A549 (cell line): ENCODE results near the gene PPP5C. TPM values are rescaled to one million over a fixed set of nuclear protein-coding genes. Genes with fewer than 3 reads are reported as not detected.

Experiments
- ATAC-seq, 2 experiments: fragments of 200-7000 bp in 1 of 2; fragments of >200 bp in 1 of 2; cut with Nextera tagmentation in 1 of 2; cut with Tn5 transposase in 1 of 2; 3 replicates each; pipeline versions ENCODE4 v1.8.0 to v1.9.1; 2018 to 2020; ENCODE audit warnings: mild to moderate bottlenecking in 1 of 2, moderate library complexity in 1 of 2
- CTCF ChIA-PET: fragments of 300-600 bp; sonication (Branson Sonifier 250); formaldehyde crosslinking; extraction: SDS; loops from one replicate; lab custom pipeline; 2021; ENCODE audit warnings: antibody characterized with exemption, inconsistent platforms; lab: Yijun Ruan, JAX
- POLR2A ChIA-PET: fragments of 350-600 bp; formaldehyde crosslinking; extraction: SDS; loops from one replicate; lab custom pipeline; 2021; ENCODE audit warnings: antibody characterized with exemption, inconsistent platforms; lab: Yijun Ruan, JAX
- DNase-seq, 2 experiments: peaks; one replicate each; pipeline versions ENCODE4 v3.0.0 to v3.0.0-alpha.2; 2011 to 2016; ENCODE audit warnings: low read depth in 1 of 2, low spot score in 1 of 2
- FAIRE-seq: peaks from 2 replicates; lab custom pipeline; 2011; peaks lifted over from hg19 to GRCh38; lab: Jason Lieb, UNC
- H3K27ac ChIP-seq, 2 experiments: fragments of >200 bp; sonication (Bioruptor Twin); formaldehyde crosslinking; 3 replicates each; pipeline ENCODE4 v1.5.1; 2016 to 2017
- H3K4me1 ChIP-seq: fragments of >200 bp; sonication (Bioruptor Twin); formaldehyde crosslinking; 3 replicates; pipeline ENCODE4 v1.6.1; 2016
- H3K4me2 ChIP-seq: fragments of >200 bp; sonication (Bioruptor Twin); formaldehyde crosslinking; 3 replicates; pipeline ENCODE4 v1.6.1; 2016
- H3K4me3 ChIP-seq: fragments of >200 bp; sonication (Bioruptor Twin); formaldehyde crosslinking; 3 replicates; pipeline ENCODE4 v1.5.1; 2016
- H3K9me3 ChIP-seq: fragments of >200 bp; sonication (Bioruptor Twin); formaldehyde crosslinking; 3 replicates; pipeline ENCODE4 v1.6.1; 2016
- BCL3 ChIP-seq: fragments of >200 bp; sonication (Bioruptor Twin); formaldehyde crosslinking; IDR thresholded peaks from 3 replicates; pipeline ENCODE4 v1.6.1; 2016
- CHD4 ChIP-seq: fragments of 200-600 bp; sonication (generic); IDR thresholded peaks from 2 replicates; pipeline ENCODE4 v1.6.1; 2016; ENCODE audit warnings: antibody characterized with exemption, mild to moderate bottlenecking, borderline replicate concordance
- CTCF ChIP-seq: fragments of >200 bp; sonication (Bioruptor Twin); formaldehyde crosslinking; IDR thresholded peaks from 3 replicates; pipeline ENCODE4 v1.5.1; 2016
- ESRRA ChIP-seq: fragments of 150-350 bp; IDR thresholded peaks from 2 replicates; pipeline ENCODE4 v1.6.1; 2014; ENCODE audit warnings: mild to moderate bottlenecking, low read length, borderline replicate concordance
- FOSB ChIP-seq: fragments of 250-450 bp; sonication (Bioruptor Pico); IDR thresholded peaks from 2 replicates; pipeline ENCODE4 v1.5.0; 2020; ENCODE audit warnings: mild to moderate bottlenecking, moderate library complexity
- FOXS1 ChIP-seq: fragments of 250-450 bp; sonication (Bioruptor Pico); IDR thresholded peaks from 2 replicates; pipeline ENCODE4 v1.5.0; 2020; ENCODE audit warnings: mild to moderate bottlenecking, moderate library complexity
- GATA3 ChIP-seq: IDR thresholded peaks from 2 replicates; pipeline ENCODE4 v1.6.1; 2012; ENCODE audit warnings: borderline replicate concordance
- HDAC2 ChIP-seq: fragments of 200-600 bp; sonication (generic); IDR thresholded peaks from 2 replicates; pipeline ENCODE4 v1.6.1; 2016
- HOXB13 ChIP-seq: fragments of 250-450 bp; sonication (Bioruptor Pico); IDR thresholded peaks from 2 replicates; pipeline ENCODE4 v1.5.0; 2020; ENCODE audit warnings: low read depth, mild to moderate bottlenecking, moderate library complexity
- HOXB5 ChIP-seq: fragments of 250-450 bp; sonication (Bioruptor Pico); IDR thresholded peaks from 2 replicates; pipeline ENCODE4 v1.5.0; 2020; ENCODE audit warnings: mild to moderate bottlenecking, moderate library complexity
- JUN ChIP-seq, 2 experiments: fragments of >200 bp; sonication (Bioruptor Twin); formaldehyde crosslinking; IDR thresholded peaks; 2 replicates in 1 of 2; 3 replicates in 1 of 2; pipeline ENCODE4 v1.6.1; 2016 to 2017
- KDM5A ChIP-seq: fragments of 200-600 bp; sonication (generic); IDR thresholded peaks from 2 replicates; pipeline ENCODE4 v1.6.1; 2016; ENCODE audit warnings: antibody characterized with exemption, mild to moderate bottlenecking
- NPAS2 ChIP-seq: fragments of 250-450 bp; sonication (Bioruptor Pico); IDR thresholded peaks from 2 replicates; pipeline ENCODE4 v1.8.0; 2022; ENCODE audit warnings: mild to moderate bottlenecking, moderate library complexity, borderline replicate concordance
- PHF8 ChIP-seq: fragments of 200-600 bp; sonication (generic); IDR thresholded peaks from 2 replicates; pipeline ENCODE4 v1.6.1; 2016; ENCODE audit warnings: low read depth, mild to moderate bottlenecking, antibody characterized with exemption, moderate library complexity, borderline replicate concordance
- POLR2AphosphoS2 ChIP-seq: conservative IDR thresholded peaks from 2 replicates; pipeline ENCODE4 v1.6.1; 2012; ENCODE audit warnings: low read length, improper control_type of control experiment, inconsistent platforms
- RARB ChIP-seq: fragments of 250-450 bp; sonication (Bioruptor Pico); IDR thresholded peaks from 2 replicates; pipeline ENCODE4 v1.8.0; 2021; ENCODE audit warnings: mild to moderate bottlenecking, moderate library complexity
- RFX5 ChIP-seq: fragments of 450-650 bp; IDR thresholded peaks from 2 replicates; pipeline ENCODE4 v1.7.1; 2014; ENCODE audit warnings: antibody characterized with exemption, mild to moderate bottlenecking, moderate library complexity
- TP53 ChIP-seq: fragments of 250-450 bp; sonication (Bioruptor Pico); IDR thresholded peaks from 2 replicates; pipeline ENCODE4 v1.5.0; 2021; ENCODE audit warnings: mild to moderate bottlenecking, moderate library complexity
- ZC3H11A ChIP-seq: fragments of 450-650 bp; IDR thresholded peaks from 2 replicates; pipeline ENCODE4 v1.6.1; 2014; ENCODE audit warnings: antibody characterized with exemption, mild to moderate bottlenecking
- ZFP36 ChIP-seq: fragments of 450-650 bp; IDR thresholded peaks from 2 replicates; pipeline ENCODE4 v1.6.1; 2014; ENCODE audit warnings: borderline replicate concordance; ENCODE audit not compliant: partially characterized antibody
- WGBS: methylation state at CpG from one replicate; pipeline ENCODE4 v1.1.6; 2017; ENCODE audit errors: missing lambda C conversion rate; 5-methylcytosine and 5-hydroxymethylcytosine counted together
- polyA plus RNA-seq, 4 experiments: library from polyadenylated mRNA; depleted of rRNA in 3 of 4; stranded (reverse); fragments of >200 nt; fragmentation: RNase III in 1 of 4; extraction: RNeasy Plus Mini Kit Qiagen cat#74134 plus additional on column Dnase treatment in 1 of 4; gene quantifications; 2 replicates in 3 of 4; 3 replicates in 1 of 4; pipeline ENCODE4 v1.2.3, GENCODE V29; 2011 to 2017
- TF ChIP-seq, protein P1 (sequence below): fragments of 200-600 bp; sonication (generic); IDR thresholded peaks from 2 replicates; pipeline ENCODE4 v1.6.1; 2016; ENCODE audit warnings: antibody characterized with exemption, mild to moderate bottlenecking, moderate library complexity
- TF ChIP-seq, protein P2 (sequence below): fragments of 150-350 bp; IDR thresholded peaks from 2 replicates; pipeline ENCODE4 v1.6.1; 2014; ENCODE audit warnings: low read depth, mild to moderate bottlenecking, low read length

Gene PPP5C
- polyA plus RNA-seq, 2 of the 4 experiments (the other 2 are of a cell fraction), result 94.2 to 107 TPM

DNA sequence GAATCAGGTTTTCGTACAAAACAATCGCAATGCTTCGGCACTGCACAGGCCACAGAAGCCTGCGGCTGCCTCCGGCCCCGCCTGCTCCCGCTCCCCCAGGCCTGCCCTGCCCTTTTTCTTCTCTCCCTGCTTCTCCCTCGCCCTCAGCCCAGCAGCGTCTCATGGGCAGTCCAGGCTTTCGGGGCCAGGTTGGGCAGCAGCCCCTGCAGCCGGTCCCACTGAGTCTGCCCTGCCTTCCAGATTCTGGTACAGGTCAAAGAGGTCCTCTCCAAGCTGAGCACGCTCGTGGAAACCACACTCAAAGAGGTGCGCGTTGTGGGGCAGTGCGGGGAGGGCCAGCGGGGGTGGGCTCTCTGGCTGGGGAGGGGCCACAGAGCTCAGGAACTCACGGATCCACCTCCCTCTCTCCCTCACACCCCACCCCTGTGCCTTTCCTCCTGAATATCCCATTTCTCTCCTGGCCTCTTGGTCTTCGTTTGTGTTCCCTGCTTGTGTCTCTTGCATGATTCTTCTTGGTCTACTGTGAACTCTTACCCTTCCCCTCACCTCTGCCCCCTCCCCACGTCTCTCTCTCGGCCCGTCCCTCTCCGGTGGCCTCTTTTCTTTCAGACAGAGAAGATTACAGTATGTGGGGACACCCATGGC is 36.4 kb downstream of the PPP5C start:
- no peak overlapping the region for H3K27ac ChIP-seq
- DNase-seq (no peak), ATAC-seq (no peak), FAIRE-seq (no peak)
- H3K9me3 ChIP-seq, result no peaks in the 10 kb centered on the region
- ChIA-PET POLR2A (no interaction called here), CTCF (interaction anchor here (0.5 to 30.8 kb wide), 10 partner anchors 9 to 493 kb away, joined by 3 to 501 read pairs (median 5); no protein-coding TSS in a partner anchor)
- no peak for TF ChIP-seq ZC3H11A
- TF ChIP-seq HOXB13 (CRISPR knock-in tag), result no peak
- no peak for TF ChIP-seq RFX5
- no peak for TF ChIP-seq HDAC2
- no peak for TF ChIP-seq FOXS1
- TF ChIP-seq KDM5A, result no peak
- no peak for TF ChIP-seq GATA3
- no peak for TF ChIP-seq CHD4
- TF ChIP-seq RARB (CRISPR knock-in tag), result no peak
- WGBS, result 92% methylated on average over 22 of the region's 23 CpGs
- no peak overlapping the region for H3K4me3 ChIP-seq
- H3K4me2 ChIP-seq, result no peak overlapping the region
- H3K4me1 ChIP-seq, result peaks cover 2% of the 10 kb centered on the region

DNA sequence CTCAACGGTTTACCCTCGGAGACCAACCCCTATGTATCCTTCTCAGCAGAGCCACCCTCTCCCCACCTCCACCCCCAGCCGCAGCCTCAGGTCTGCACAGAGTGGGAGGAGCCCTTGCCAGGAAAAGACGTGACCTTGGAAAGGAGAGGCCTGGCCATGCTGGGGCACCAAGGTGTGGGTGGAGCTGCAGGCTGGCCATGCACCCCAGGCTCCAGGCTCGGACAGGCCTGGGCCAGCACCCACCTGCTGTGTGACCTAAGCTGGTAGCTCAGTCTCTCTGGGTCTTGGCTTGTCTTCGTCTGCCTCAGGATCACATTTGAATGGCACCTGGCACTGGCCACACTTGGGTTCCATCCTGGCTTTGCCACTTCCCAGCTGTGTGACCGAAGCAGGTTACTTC is 37.0 kb downstream of the PPP5C start:
- Histone ChIP-seq H3K4me2 (no peak overlapping the region), H3K9me3 (no peaks in the 10 kb centered on the region), H3K27ac (no peak overlapping the region), H3K4me1 (no peaks in the 10 kb centered on the region), H3K4me3 (no peak overlapping the region)
- FAIRE-seq (no peak), DNase-seq (no peak), ATAC-seq (no peak)
- WGBS, result 92% methylated on average over 7 of the region's 7 CpGs
- ChIA-PET CTCF (interaction anchor here (0.5 to 30.8 kb wide), 11 partner anchors 12 to 494 kb away, joined by 3 to 501 read pairs (median 5); no protein-coding TSS in a partner anchor), POLR2A (no interaction called here)
- no peak for TF ChIP-seq TP53 (CRISPR knock-in tag)
- TF ChIP-seq JUN (IDR thresholded peaks at IDR 0.05), result no peak
- TF ChIP-seq BCL3, result no peak
- TF ChIP-seq HOXB13 (CRISPR knock-in tag), result no peak
- TF ChIP-seq ESRRA, result no peak
- TF ChIP-seq NPAS2 (CRISPR knock-in tag), result no peak
- TF ChIP-seq, protein P1, sequence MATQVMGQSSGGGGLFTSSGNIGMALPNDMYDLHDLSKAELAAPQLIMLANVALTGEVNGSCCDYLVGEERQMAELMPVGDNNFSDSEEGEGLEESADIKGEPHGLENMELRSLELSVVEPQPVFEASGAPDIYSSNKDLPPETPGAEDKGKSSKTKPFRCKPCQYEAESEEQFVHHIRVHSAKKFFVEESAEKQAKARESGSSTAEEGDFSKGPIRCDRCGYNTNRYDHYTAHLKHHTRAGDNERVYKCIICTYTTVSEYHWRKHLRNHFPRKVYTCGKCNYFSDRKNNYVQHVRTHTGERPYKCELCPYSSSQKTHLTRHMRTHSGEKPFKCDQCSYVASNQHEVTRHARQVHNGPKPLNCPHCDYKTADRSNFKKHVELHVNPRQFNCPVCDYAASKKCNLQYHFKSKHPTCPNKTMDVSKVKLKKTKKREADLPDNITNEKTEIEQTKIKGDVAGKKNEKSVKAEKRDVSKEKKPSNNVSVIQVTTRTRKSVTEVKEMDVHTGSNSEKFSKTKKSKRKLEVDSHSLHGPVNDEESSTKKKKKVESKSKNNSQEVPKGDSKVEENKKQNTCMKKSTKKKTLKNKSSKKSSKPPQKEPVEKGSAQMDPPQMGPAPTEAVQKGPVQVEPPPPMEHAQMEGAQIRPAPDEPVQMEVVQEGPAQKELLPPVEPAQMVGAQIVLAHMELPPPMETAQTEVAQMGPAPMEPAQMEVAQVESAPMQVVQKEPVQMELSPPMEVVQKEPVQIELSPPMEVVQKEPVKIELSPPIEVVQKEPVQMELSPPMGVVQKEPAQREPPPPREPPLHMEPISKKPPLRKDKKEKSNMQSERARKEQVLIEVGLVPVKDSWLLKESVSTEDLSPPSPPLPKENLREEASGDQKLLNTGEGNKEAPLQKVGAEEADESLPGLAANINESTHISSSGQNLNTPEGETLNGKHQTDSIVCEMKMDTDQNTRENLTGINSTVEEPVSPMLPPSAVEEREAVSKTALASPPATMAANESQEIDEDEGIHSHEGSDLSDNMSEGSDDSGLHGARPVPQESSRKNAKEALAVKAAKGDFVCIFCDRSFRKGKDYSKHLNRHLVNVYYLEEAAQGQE, result no peak
- no peak for TF ChIP-seq CHD4
- no peak for TF ChIP-seq HOXB5 (CRISPR knock-in tag)
- no peak for TF ChIP-seq FOXS1
- no peak for TF ChIP-seq RARB (CRISPR knock-in tag)
- no peak for TF ChIP-seq CTCF
- no peak for TF ChIP-seq PHF8
- TF ChIP-seq, protein P2, sequence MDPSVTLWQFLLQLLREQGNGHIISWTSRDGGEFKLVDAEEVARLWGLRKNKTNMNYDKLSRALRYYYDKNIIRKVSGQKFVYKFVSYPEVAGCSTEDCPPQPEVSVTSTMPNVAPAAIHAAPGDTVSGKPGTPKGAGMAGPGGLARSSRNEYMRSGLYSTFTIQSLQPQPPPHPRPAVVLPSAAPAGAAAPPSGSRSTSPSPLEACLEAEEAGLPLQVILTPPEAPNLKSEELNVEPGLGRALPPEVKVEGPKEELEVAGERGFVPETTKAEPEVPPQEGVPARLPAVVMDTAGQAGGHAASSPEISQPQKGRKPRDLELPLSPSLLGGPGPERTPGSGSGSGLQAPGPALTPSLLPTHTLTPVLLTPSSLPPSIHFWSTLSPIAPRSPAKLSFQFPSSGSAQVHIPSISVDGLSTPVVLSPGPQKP, result no peak
- no peak for TF ChIP-seq FOSB (CRISPR knock-in tag)
- TF ChIP-seq ZFP36, result no peak
- TF ChIP-seq POLR2AphosphoS2, result no peak
